GM12891 (cell line): Measurements from ENCODE around the gene ATXN10.

Source experiments
- PAX5 ChIP-seq: IDR thresholded peaks from 2 replicates; pipeline ENCODE4 v1.6.1; 2011; ENCODE audit warnings: low read length, moderate library complexity, mild to moderate bottlenecking; ENCODE audit not compliant: insufficient read depth, severe bottlenecking
- POLR2A ChIP-seq: IDR thresholded peaks from 2 replicates; pipeline ENCODE4 v1.6.1; 2011; ENCODE audit warnings: low read depth, low read length, control low read depth
- POLR2AphosphoS5 ChIP-seq: IDR thresholded peaks from 2 replicates; pipeline ENCODE4 v1.6.1; 2011; ENCODE audit warnings: low read depth, low read length, control low read depth
- POU2F2 ChIP-seq: IDR thresholded peaks from 2 replicates; pipeline ENCODE4 v1.6.1; 2011; ENCODE audit warnings: low read depth, mild to moderate bottlenecking, control low read depth, low read length, moderate library complexity

GRCh38 chr22:45857519-45857918 lies 185.9 kb downstream of the ATXN10 start:
- TF ChIP-seq POLR2A (no peak), POLR2AphosphoS5 (no peak), PAX5 (no peak), POU2F2 (no peak)
